Measurements from ENCODE around the gene KCTD21. TPM values are rescaled to one million over a fixed set of nuclear protein-coding genes. Genes with fewer than 3 reads are reported as not detected.

The KCTD21 gene
- total RNA-seq, 1 donor from 2014 or later, result 4.1 TPM

DNA sequence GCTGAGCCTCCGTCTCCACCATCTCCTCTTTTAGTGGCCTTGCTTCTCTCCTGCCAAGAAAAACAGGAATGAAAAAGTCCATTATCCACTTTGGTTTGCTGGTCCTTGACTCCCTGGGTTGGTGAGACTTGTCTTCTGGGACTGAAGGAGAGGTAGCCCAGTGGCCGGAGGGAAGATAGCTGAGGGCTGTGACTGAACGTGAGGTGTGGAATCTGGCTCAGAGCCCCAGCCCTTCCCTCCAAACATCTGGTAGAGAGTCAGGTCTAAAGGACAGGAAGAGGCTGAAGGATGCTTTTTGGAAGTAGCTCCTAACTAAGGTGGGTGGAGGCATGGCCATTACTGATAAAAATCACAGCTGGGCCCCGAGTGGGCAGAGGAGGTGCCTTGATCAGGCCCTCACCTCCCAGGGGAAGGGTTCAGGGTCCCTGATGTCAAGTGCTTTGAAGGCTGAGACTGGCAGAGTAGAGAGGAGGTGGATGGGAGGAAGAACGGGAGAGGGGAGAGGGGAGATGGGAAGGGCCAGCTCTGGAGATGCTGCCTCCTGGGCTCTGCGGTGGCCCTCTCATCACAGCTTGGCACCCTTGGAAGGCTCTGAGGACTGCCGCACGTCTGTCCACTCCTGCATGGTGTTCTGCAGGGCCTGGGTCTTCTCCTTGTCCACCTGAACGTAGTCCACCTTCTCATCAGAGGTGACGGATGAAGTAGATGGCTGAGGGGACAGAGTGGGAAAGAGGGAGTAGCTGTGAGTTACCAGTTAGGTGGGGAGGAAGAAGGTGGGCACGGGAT is 30.5 kb upstream of the KCTD21 start:
- no peak for DNase-seq

DNA sequence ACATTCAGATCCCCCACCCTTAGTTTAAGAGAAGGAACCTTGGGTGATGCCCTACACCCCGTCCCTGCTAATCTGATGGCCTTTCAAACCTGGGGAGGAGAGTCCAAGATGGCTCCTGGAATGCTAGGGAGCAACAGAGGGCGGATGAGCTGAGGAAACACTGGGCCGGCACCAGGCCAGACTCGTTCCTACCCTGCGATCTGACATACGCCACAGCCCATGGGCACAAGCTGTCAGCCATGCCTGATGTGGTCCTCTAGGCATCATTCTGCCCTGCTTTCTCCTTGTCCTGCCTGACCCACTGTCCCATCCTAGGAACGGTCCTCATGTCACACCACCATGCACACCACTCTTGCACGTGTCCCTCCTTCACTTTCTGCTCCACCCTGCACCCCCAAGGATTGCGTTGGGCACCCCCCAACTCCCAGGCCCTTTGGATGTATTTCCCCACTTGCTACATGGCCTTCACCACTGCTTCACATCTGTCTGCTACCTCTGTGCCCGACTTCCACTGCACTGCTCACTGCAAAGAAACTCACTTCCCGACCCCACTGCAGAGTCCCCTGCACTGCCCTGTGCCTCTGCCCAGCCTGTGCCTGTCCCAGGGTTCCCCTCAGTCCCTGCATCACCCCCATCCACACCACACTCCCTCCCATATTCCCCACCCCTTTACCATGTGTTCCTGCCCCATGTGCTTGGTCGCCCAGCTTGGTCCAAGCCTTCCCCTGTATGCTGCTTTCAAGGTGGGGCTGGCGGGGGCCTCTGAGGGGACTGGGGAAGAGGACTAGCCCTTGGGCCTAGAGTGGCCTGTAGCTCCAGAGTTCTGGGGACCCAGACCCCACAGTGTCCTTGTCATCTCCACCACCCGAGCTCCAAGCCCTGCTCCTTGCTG is 29.5 kb upstream of the KCTD21 start:
- DNase-seq, result no peak

DNA sequence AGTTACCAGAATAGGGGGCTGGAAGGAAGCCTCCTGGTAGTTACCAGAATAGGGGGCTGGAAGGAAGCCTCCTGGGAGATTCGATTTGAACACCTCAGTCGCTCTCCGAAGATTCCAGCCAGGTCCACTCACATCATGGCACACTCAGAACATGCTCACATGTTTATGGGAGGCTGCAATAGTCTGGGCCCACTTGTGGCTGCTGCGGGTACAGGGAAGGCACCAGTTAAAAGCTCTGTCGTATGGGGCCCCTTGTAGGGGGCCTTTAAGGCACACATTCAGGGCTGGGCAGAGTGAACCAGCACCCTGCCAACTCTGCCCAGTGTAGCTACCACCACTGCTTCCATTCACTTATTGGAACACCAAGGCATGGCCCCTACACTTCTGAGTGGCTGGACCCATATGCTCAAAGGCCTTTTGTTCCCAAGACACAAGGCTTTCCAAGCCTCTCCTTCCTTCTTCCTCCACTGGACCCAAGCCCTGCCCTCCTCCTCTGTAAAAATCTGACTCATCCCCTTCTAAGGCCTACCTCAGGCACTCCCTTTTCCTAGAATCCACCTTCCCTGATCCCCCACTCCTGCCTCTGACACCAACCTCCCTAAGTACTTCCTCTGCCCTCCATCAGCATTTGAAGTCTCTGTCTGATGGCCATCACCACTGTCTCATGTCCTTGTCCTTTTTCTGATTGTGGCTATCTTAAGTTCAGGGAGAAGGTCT is 28.3 kb upstream of the KCTD21 start:
- DNase-seq, result no peak

DNA sequence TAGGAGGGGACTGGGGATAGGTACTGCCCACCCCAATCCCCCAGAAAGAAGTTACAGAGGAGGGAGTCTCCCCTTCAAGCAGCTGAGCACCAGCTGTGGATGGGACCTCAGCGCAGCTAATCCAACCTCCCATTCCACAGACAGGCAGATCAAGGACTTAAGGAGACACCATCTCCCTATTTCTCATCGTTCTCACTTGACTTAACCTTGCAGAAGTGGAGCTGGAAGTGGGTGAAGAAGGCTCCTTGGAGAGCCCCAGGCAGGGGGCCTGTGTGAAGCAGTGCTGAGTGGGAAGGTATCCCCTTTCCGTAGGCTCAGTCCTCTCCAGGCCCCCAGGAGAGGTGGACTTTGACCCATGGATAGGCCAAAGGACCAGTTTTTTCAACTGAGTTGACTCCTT is 27.6 kb upstream of the KCTD21 start:
- DNase-seq, result no peak

DNA sequence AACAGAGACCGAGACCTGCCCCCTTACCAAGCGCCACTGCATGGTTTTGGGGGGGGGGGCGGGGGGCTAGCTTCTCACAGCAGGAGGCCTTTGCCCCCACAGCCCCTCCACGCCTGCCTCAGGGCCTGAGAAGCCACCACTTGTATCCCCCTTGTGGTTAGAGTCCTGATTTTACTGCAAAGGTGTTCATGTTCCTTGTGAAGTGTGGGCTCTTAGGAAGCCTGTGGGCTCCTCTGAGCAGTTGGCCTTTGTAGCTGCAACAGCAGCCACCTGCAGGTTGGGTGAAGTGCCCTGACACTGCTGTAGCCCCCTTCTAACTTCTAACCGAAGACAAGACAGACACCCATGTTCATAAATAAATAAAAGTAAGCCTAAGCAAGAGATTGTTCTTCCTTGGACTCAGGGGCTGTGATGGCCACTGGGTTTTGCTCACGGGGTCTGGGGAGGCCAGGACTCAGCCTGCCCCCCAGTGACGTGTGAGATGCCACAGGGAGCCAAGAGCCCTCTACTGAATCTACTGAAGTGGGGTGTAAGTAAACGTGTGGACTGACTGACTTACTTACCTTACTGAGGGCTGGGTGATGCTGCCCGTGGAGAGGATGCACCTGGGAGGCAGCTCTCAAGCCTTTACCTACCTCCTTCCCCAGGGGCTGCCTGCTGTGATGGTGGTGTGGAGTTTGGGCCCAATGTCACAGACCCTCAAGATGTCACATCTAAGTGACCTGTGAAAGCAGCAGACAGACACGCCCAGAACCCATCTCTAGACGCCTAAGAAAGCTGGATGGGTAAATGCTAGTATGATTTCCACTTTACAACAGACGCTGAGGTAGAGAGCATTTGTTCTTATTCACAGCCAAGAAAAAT is 26.1 kb upstream of the KCTD21 start:
- no peak for DNase-seq

DNA sequence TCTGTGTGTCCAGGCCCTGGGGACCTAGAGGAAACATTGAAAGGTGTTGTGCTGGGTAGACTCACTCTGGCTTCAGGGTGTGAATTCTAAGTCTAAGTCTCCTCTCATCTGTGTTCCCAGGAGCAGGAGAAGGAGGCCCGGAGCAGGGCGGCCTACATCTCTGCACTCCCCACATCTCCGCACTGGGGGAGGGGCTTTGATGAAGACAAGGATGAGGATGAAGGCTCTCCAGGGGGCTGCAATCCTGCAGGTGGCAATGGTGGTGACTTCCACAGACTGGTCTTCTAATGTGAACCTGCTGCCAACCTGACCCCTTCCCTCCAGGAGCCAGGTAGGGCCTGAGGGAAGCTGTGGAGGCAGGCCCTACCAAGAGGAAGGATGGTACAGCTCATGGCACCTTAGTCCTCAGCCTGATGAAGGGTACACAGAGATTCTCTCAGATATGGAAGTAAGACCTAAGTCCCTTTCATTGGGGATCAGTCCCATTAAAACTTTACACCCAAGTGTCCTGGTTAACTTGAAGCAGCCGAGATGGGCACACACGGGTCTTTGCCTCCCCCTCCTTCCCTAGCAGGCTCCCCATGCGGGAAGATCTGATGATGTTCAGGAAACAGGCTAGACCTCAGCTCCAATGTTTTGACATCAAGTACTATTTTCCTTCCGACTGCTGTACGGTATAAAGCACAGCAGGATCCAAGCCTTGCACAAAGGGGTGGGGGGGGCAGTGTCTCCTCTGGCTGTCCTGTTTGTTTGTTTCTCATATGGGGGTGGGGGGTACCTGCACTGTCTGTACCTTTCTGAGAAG is 25.3 kb upstream of the KCTD21 start:
- DNase-seq, result no peak

DNA sequence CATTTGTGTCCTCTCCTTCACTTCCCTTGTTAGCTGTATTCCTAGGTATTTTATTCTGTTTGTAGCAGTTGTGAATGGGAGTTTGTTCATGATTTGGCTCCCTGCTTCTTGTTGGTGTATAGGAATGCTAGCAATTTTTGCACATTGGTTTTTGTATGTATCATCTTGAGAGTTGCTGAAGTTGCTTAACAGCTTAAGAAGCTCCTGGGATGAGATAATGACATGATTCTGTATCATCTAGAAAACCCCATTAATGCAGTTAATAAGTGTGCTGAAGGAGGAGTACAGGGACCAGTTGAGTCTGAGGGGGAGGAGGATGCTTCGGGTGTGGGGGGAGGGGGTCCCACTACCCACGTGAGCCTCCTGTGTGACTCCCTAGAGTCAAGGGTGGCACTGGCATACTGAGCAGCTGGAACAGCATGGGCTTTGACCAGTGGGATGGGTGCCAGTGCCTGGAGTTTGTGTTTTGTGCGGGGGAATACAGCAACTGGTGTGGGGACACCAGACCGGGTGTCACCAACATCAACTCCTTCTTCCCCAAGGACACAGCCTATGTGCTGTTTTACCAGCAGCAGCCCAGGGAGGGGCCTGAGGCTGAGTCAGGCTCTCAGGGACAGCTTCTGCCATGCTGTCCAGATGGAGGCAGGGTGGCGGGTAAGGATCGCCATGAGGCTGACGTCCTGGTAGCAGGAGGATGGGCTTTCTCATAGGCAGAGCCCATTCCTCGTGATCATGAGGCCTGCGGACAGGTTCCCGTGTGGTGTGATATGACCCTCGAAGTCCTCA is 24.4 kb upstream of the KCTD21 start:
- DNase-seq, result no peak

DNA sequence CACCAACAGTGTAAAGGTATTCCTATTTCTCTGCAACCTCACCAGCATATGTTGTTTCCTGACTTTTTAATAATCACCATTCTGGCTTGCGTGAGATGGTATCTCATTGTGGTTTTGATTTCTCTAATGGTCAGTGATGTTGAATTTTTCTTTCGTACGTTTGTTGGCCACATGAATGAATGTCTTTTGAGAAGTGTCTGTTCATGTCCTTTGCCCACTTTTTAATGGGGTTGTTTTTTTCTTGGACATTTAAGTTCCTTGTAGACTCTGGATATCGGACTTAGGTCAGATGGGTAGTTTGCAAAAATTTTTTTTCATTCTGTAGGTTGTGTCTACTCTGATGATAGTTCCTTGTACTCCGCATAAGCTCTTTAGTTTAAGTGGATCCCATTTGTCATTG is 23.1 kb upstream of the KCTD21 start:
- DNase-seq, result no peak

DNA sequence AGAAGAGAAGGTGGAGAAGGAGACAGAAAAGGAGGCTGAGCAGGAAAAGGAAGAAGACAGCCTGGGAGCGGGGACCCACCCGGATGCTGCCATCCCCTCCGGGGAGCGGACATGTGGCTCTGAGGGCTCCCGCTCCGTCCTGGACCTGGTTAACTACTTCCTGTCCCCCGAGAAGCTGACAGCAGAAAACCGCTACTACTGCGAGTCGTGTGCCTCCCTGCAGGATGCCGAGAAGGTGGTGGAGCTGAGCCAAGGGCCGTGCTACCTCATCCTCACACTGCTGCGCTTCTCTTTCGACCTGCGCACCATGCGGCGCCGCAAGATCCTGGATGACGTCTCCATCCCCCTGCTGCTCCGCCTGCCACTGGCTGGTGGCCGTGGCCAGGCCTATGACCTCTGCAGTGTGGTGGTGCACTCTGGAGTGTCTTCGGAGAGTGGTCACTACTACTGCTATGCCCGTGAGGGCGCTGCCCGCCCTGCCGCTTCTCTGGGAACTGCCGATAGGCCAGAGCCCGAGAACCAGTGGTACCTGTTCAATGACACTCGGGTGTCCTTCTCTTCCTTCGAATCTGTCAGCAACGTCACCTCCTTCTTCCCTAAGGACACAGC is 21.7 kb upstream of the KCTD21 start:
- no peak for DNase-seq

DNA sequence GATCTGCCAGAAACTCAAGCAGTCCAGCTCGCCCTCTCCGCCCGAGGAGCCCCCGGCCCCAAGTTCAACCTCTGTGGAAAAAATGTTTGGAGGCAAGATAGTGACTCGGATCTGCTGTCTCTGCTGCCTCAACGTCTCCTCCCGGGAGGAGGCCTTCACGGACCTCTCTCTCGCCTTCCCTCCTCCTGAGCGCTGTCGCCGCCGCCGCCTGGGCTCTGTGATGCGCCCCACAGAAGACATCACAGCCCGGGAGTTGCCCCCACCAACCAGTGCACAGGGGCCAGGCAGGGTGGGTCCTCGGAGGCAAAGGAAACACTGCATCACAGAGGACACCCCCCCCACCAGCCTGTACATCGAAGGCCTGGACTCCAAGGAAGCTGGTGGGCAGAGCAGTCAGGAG is 21.1 kb upstream of the KCTD21 start:
- DNase-seq, result no peak

DNA sequence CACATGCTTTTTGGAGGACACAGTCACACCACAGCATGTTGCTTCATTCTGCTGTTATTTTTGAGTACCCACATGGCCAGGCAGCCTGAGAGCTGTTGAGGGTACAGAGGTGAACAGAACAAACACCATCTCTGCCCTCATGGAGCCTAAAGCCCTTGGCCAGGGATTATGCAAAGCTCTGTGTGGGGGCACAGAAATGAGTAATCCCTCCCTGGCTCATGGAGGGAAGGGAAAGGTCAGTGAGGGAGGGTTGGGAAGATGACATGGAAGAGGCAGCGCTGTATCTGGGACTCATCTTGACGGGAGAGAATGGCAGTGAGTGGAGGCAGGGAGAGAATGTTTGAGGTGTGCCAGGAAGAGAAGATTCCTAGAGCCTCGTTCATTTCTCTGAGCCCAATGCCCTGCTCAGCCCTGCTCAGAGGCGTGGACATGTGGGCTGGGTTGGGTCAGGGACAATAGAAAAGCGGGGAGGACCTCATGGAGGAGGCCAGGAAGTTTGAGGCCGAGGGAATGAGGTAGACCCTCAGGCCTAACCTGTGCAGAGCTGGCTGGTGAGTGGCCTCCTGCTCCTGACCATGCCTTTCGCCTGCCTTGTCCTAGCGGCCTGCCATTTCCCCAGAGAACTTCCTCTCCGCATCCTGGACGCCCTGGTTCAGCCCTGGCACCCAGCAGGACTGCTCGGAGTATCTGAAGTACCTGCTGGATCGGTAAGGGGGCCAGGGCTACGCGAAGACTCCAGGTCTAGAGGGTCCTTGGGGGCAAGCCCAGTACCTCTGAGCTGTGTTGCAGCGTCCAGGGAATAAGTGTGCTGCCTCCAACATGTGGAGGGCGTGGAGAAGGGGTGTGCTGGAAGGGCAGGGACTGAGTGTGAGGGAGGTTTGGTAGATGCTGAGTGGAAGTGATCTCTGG is 20.1 kb upstream of the KCTD21 start:
- no peak for DNase-seq

DNA sequence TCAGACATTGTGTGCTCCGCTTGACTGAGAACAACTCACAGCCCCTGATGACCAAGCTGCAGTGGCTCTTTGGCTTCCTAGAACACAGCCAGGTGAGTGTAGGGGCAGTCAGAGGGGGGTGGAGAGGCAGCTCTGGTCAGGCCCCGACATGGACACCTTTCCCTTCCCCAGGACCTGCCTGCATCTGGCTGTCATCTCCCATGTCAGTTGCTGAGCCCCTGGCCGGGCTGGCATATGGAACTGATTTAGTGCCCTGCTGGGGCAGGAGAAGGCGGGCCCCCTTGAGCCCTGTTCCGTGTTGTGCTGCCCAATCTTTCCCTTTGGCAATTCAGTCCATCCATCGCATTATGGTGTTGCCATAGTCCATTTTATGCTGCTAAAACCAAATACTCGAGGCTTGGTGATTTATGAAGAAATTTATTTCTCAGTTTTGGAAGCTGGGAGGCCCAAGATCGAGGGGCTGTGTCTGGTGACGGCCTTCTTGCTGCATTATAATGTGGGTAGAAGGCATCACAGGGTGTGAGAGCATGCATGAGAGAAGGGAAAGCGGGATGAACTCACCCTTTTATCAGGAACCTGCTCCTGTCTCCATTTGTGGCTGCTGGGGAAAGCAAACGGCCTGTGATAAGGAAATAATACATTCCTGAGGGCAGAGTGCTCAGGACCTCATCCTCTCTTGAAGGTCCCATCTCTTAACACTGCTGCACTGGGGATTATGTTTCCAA is 19.3 kb upstream of the KCTD21 start:
- DNase-seq, result no peak

DNA sequence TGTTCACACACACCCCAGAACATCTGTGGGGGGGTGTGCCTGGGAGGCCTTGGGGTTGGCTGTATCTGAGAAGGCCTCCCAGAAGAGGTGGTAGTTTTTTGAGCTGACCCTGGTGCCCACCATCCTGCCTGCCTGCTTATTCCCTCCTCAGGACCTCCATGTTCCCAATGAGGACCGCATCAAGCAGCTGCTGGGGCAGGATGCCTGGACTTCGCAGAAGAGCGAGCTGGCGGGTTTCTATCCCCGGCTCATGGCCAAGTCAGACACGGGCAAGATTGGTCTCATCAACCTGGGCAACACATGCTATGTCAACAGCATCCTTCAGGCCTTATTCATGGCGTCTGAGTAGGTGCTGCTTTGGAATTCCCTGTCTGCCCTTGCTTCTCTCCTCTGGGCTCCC is 17.3 kb upstream of the KCTD21 start:
- DNase-seq, result no peak

DNA sequence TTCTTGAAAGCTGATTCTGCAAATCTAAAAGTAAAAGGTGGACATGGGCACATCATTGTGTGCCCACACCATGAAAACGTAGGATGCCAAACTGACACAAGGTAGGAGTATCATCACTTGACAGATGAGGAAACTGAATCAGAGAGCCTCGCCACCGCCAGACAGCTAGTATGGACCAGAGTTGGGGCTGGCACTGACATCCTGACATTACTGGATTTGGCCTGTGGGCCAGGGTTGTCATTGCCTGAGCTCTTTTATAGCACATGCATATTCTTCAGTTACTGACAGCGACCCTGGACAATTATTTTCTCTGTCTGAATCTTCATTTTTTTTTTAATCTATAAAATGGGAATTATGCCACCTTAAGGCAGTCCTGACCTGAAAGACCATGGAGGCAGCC is 16.8 kb upstream of the KCTD21 start:
- DNase-seq, result no peak

DNA sequence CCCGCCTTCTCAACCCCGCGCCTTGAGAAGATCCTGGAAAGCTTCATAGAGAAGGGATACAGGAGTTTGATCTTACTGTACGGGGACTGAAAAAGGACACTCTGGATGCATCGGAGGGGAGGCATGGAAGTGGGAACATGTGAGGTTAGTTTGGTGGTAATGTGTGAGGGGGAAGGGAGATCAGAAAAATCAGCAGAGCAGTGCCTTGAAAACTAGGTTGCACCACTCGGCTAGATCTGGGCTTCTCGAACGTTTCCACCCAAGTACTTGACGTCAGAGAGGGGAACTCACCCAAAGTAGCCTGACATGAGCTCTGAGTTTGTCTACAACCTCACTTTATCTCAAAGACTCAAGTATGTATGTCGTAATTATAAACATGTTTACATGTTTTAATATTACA is 14.8 kb upstream of the KCTD21 start:
- no peak for DNase-seq

DNA sequence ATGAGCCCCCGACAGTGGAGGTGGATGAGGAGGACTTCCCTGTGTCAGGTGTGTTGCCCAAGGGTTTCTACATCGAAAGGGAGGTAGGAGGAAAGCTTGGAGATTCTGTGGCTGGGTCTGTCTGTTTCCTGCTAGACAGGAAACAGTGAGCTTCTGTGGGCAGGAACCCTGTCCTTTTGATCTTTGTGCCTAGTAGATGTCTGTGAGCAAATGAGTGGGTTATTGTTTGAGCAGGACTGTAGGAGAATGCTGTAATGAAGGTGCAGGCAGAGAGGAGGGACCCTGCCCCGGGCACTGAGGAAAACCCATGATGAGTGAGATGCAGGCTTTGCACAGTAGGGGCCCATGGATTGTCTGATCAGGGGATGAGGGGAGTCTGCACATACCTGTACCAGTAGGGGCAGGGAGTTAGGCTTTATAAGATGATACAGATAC is 14.3 kb upstream of the KCTD21 start:
- no peak for DNase-seq

DNA sequence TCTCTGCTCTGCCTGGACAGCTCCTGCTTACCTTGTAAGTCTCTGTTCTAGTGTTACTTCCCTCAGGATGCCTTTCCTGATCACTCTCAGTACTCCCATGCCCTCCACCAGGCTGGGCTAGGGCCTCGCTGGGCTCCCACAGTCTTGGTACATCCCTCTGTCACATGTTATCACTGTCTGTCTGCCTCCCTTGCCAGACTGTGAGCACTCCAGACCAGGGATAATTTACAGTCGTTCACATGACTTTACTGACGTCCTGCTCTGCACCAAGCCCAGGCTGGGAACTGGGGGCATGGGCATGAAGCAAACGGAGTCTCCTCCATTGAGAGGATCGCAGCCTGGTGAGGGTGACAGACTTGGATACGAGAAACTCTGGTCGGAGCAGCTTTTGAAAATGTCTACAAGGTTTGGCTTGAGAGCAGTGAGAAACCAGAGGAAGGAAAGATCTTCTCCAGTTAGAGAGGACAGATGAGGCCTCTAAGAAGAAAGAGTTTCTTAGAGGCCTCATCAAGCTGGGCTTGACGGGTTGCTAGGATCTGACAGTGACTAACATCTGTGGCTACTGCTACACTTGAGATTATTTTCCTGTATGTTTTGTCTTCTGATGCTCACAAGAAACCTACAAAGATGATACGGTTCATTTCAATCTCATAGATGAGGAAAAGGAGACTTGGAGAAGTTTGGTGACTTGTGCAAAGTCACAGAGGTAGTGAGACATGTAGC is 12.8 kb upstream of the KCTD21 start:
- DNase-seq, result no peak
